PC-9 (cell line): Measurements from ENCODE around the gene ERGIC1. TPM values are rescaled to one million over a fixed set of nuclear protein-coding genes. Genes with fewer than 3 reads are reported as not detected.

Source experiments
- BruUV-seq: library from RNA; stranded (reverse); fragments of 400-500 nt; replicated peaks from 2 replicates; lab custom pipeline; 2021; lab: Mats Ljungman, UMichigan
- CTCF ChIA-PET: fragments of 300-600 bp; sonication (Branson Sonifier 250); formaldehyde crosslinking; loops from one replicate; lab custom pipeline; 2022; ENCODE audit warnings: antibody characterized with exemption; lab: Charles Lee
- POLR2A ChIA-PET: fragments of 300-600 bp; sonication (Branson Sonifier 250); formaldehyde crosslinking; loops from one replicate; lab custom pipeline; 2022; ENCODE audit warnings: antibody characterized with exemption; ENCODE audit not compliant: unreplicated experiment; lab: Charles Lee
- DNase-seq, 2 experiments: peaks; one replicate each; pipeline versions ENCODE4 v3.0.0 to v3.0.0-alpha.2; 2015 to 2022; ENCODE audit warnings: mixed read lengths in 1 of 2
- H2AFZ ChIP-seq: fragments of 200-600 bp; sonication (generic); 2 replicates; pipeline ENCODE4 v1.8.1; 2017; ENCODE audit warnings: antibody characterized with exemption
- H3F3A ChIP-seq: fragments of 200-600 bp; sonication (generic); 2 replicates; pipeline ENCODE4 v1.8.1; 2017; ENCODE audit warnings: antibody characterized with exemption, mild to moderate bottlenecking, low read depth; ENCODE audit not compliant: insufficient read depth
- H3K27ac ChIP-seq: fragments of 200-600 bp; sonication (generic); 2 replicates; pipeline ENCODE4 v1.6.1; 2016; ENCODE audit warnings: mixed run types
- H3K27me3 ChIP-seq: fragments of 200-600 bp; sonication (generic); 2 replicates; pipeline ENCODE4 v1.6.1; 2016; ENCODE audit warnings: low read depth, mixed run types; ENCODE audit not compliant: insufficient read depth
- H3K36me3 ChIP-seq: fragments of 200-600 bp; sonication (generic); 2 replicates; pipeline ENCODE4 v1.6.1; 2016; ENCODE audit warnings: low read depth, mixed run types
- H3K4me1 ChIP-seq: fragments of 200-600 bp; sonication (generic); replicated peaks from 2 replicates; pipeline ENCODE4 v1.6.1; 2016; ENCODE audit warnings: mixed run types; ENCODE audit not compliant: insufficient read depth
- H3K4me2 ChIP-seq: fragments of 200-600 bp; sonication (generic); 2 replicates; pipeline ENCODE4 v1.6.1; 2017; ENCODE audit warnings: mixed run types
- H3K4me3 ChIP-seq: fragments of 200-600 bp; sonication (generic); 2 replicates; pipeline ENCODE4 v1.6.1; 2016; ENCODE audit warnings: mixed run types
- H3K79me2 ChIP-seq: fragments of 200-600 bp; sonication (generic); 2 replicates; pipeline ENCODE4 v1.6.1; 2017; ENCODE audit warnings: low read depth, mixed run types
- H3K9me2 ChIP-seq: fragments of 200-600 bp; sonication (generic); 2 replicates; pipeline ENCODE4 v1.8.1; 2017; ENCODE audit warnings: mild to moderate bottlenecking; ENCODE audit not compliant: insufficient read depth
- H3K9me3 ChIP-seq: fragments of 200-600 bp; sonication (generic); 2 replicates; pipeline ENCODE4 v1.8.1; 2016; ENCODE audit warnings: low read depth; ENCODE audit not compliant: insufficient read depth
- H4K20me1 ChIP-seq: fragments of 200-600 bp; sonication (generic); 2 replicates; pipeline ENCODE4 v1.8.1; 2017; ENCODE audit not compliant: insufficient read depth
- CTCF ChIP-seq: fragments of 200-600 bp; sonication (generic); conservative IDR thresholded peaks from 2 replicates; pipeline ENCODE4 v1.6.1; 2017; ENCODE audit warnings: mixed run types, antibody characterized with exemption, mild to moderate bottlenecking, moderate library complexity
- EZH2 ChIP-seq: fragments of 200-600 bp; sonication (generic); IDR thresholded peaks from 2 replicates; pipeline ENCODE4 v1.8.0; 2017; ENCODE audit warnings: antibody characterized with exemption, low read depth
- intact Hi-C: fragments of 100-400 bp; cut with micrococcal nuclease; formaldehyde crosslinking; loops from one replicate; pipeline ENCODE4 v1.10.0; 2022; ENCODE audit not compliant: unreplicated experiment
- total RNA-seq: library from RNA; stranded (reverse); gene quantifications from 2 replicates; pipeline ENCODE4 v1.2.3, GENCODE V29; 2021

ERGIC1 gene
- total RNA-seq, 1 experiment from 2014 or later = 159 TPM

GRCh38 chr5:172985596-172985995 is 151.5 kb downstream of the ERGIC1 start:
- intact Hi-C loops = no loop called here
- no TSS peak for BruUV-seq
- H3F3A ChIP-seq = peaks cover 23% of the 10 kb centered on the region
- CTCF ChIA-PET = no interaction called here
- 0 out of 2 replicates have a peak, but pooled peaks cover 11% of the 10 kb centered on the region for H3K36me3 ChIP-seq
- 0 out of 2 replicates have a peak overlapping the region, but pooled peaks have one; percentile 77 for H3K27ac ChIP-seq
- TF ChIP-seq CTCF = no peak
- no peak for TF ChIP-seq EZH2
- H3K9me3 ChIP-seq = no peaks in the 10 kb centered on the region
- H3K9me2 ChIP-seq = no peaks in the 10 kb centered on the region
- POLR2A ChIA-PET = no interaction called here
- no peak overlapping the region for H2AFZ ChIP-seq
- peak overlapping the region; percentile 87; the same call in 1 of the 2 replicates for H3K4me3 ChIP-seq
- peaks cover 65% of the 10 kb centered on the region for H3K79me2 ChIP-seq
- H4K20me1 ChIP-seq = no peaks in the 10 kb centered on the region; the same call in none of the 2 replicates
- no peaks in the 10 kb centered on the region for H3K27me3 ChIP-seq
- H3K4me1 ChIP-seq = peaks cover 13% of the 10 kb centered on the region; the same call in 1 of the 2 replicates
- H3K4me2 ChIP-seq = peak overlapping the region; percentile 71
- DNase-seq = no peak

- Histone ChIP-seq H3K27me3 (no peaks in the 10 kb centered on the region), H3K4me2 (no peak overlapping the region), H4K20me1 (peaks cover 8% of the 10 kb centered on the region), H3K9me3 (no peaks in the 10 kb centered on the region), H3K79me2 (peaks cover 82% of the 10 kb centered on the region), H3K9me2 (no peaks in the 10 kb centered on the region), H3F3A (peaks cover 14% of the 10 kb centered on the region; the same call in 1 of the 2 replicates), H2AFZ (no peak overlapping the region), H3K4me1 (peaks cover 13% of the 10 kb centered on the region; the same call in 1 of the 2 replicates), H3K4me3 (no peak overlapping the region), H3K27ac (no peak overlapping the region), H3K36me3 (0 out of 2 replicates have a peak, but pooled peaks cover 11% of the 10 kb centered on the region)
- intact Hi-C loops = no loop called here
- TF ChIP-seq EZH2 (no peak), CTCF (no peak)
- no TSS peak for BruUV-seq
- DNase-seq = no peak
- CTCF ChIA-PET = interaction anchor here (1.1 kb wide), 1 partner anchor 23 kb away, joined by 6 read pairs; no protein-coding TSS in a partner anchor
- POLR2A ChIA-PET = no interaction called here
Observed at GRCh38 chr5:172988276-172988675, 154.2 kb downstream of the ERGIC1 start.

GRCh38 chr5:172990776-172991175 is 156.7 kb downstream of the ERGIC1 start:
- Histone ChIP-seq H3K4me3 (no peak overlapping the region), H3K4me2 (no peak overlapping the region), H3K27me3 (no peaks in the 10 kb centered on the region), H4K20me1 (peaks cover 16% of the 10 kb centered on the region), H3K9me2 (no peaks in the 10 kb centered on the region), H3K9me3 (no peaks in the 10 kb centered on the region), H3F3A (0 out of 2 replicates have a peak, but pooled peaks cover 6% of the 10 kb centered on the region), H3K27ac (no peak overlapping the region), H3K36me3 (peaks cover 12% of the 10 kb centered on the region), H3K4me1 (peaks cover 6% of the 10 kb centered on the region; the same call in 1 of the 2 replicates), H3K79me2 (peaks cover 69% of the 10 kb centered on the region), H2AFZ (no peak overlapping the region)
- no peak for TF ChIP-seq EZH2
- TF ChIP-seq CTCF = no peak
- BruUV-seq = no TSS peak
- no peak for DNase-seq
- intact Hi-C loops = no loop called here
- ChIA-PET POLR2A (interaction anchor here (0.6 kb wide), 1 partner anchor 869 kb away, joined by 5 read pairs; no protein-coding TSS in a partner anchor), CTCF (no interaction called here)
